ENCODE results near the gene DUSP16. TPM values are rescaled to one million over a fixed set of nuclear protein-coding genes. Genes with fewer than 3 reads are reported as not detected.

Gene DUSP16
- total RNA-seq, 2 donors from 2014 or later: 105 to 129 TPM

DNA sequence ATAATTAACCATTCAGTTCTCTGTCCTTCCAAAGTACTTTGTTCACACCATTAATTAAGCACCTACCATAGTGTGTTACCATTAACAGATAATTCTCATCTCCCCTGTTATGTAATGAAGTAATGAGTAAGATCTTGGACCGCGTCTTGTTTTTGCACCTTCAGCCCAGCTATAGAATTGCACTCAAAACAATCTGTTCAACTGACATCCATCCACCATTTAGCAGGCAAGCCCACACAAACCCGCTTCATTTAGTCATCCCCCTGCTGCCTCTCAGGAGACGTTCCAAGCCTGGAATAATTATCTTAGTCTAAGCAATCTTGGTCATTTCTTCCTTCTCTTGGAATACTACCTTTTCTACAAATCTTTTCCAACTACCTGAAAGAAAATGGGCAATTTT lies 74.4 kb downstream of the DUSP16 start:
- peak overlapping the region; percentile 88 for H3K27ac Mint-ChIP-seq
- ATAC-seq (replicated peaks in 1 of 2) (no peak), DNase-seq (no peak)

DNA sequence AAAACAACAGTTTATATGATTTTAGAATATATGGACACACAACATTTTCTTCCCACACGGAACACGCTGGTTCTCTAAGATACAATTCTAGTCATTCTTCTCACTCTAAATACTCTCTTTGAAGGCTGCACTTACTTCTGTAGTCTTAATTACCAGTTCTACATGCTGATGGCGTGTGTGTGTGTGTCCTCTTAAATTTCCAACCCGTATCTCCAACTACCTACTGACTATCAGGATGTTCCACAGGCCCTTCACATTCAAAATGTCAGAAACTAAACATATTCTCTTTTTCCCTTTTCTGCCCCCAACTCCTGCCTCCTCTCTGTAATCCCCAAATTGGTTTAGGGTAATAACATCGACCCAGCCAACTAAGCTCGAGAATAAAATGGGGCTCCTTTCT lies 75.2 kb downstream of the DUSP16 start:
- Mint-ChIP-seq H3K36me3 (ENCODE audit: insufficient read depth in 2 of 2) (peaks cover 24 to 35% of the 10 kb centered on the region in 2 donors), H3K9me3 (peaks cover 4 to 5% of the 10 kb centered on the region in 2 donors), H3K27me3 (ENCODE audit: low read depth) (no peaks in the 10 kb centered on the region), H3K27ac (peak overlapping the region; percentile 88), H3K4me1 (ENCODE audit: low read depth) (peaks cover 46% of the 10 kb centered on the region), H3K4me3 (peak overlapping the region; percentile 1 to 37)
- no peak for ATAC-seq (replicated peaks in 1 of 2)
- no peak for DNase-seq

More for the DNA sequence above, 74.4 kb downstream of the DUSP16 start:
- peaks cover 21 to 30% of the 10 kb centered on the region in 2 donors for H3K36me3 Mint-ChIP-seq (ENCODE audit: insufficient read depth in 2 of 2)
- no peaks in the 10 kb centered on the region for H3K27me3 Mint-ChIP-seq (ENCODE audit: low read depth)
- H3K4me3 Mint-ChIP-seq: peak overlapping the region in 1 of 2 donors; percentile 37
- H3K9me3 Mint-ChIP-seq: peaks cover 4 to 5% of the 10 kb centered on the region in 2 donors
- peaks cover 38% of the 10 kb centered on the region for H3K4me1 Mint-ChIP-seq (ENCODE audit: low read depth)

DNA sequence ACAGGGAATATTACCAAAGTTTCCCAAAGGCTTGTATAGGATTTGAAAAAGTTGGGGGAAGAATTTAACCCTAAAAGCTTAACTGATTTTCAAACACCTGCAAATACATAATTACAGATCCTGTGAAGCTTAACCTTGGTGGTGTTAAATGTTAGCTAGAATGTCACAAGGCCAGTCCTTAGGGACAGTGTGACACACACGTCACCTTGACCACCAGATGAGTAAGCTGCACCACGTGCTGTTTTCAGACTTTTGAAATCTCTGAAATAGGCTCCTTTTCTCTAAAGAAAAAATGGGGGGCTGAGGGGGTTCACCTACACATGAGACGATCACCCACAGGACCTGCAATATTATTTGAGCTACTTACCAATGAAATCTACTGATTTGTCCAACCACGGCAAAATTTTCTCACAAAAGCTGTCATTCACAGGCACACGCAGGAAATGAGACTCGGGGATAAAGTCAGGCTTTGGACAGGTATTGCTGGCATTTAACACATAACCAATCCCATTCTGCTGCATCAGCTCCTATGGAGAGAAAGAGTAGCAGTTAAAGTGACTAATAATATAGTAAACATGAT lies 75.9 kb downstream of the DUSP16 start:
- peaks cover 28 to 40% of the 10 kb centered on the region in 2 donors for H3K36me3 Mint-ChIP-seq (ENCODE audit: insufficient read depth in 2 of 2)
- peak overlapping the region; percentile 88 for H3K27ac Mint-ChIP-seq
- peaks cover 4 to 5% of the 10 kb centered on the region in 2 donors for H3K9me3 Mint-ChIP-seq
- no peaks in the 10 kb centered on the region for H3K27me3 Mint-ChIP-seq (ENCODE audit: low read depth)
- H3K4me3 Mint-ChIP-seq: peak overlapping the region in 1 of 2 donors; percentile 37
- ATAC-seq (replicated peaks in 1 of 2) (peak; percentile 59 to 63), DNase-seq (peak; percentile 42 to 45)
- peaks cover 54% of the 10 kb centered on the region for H3K4me1 Mint-ChIP-seq (ENCODE audit: low read depth)

DNA sequence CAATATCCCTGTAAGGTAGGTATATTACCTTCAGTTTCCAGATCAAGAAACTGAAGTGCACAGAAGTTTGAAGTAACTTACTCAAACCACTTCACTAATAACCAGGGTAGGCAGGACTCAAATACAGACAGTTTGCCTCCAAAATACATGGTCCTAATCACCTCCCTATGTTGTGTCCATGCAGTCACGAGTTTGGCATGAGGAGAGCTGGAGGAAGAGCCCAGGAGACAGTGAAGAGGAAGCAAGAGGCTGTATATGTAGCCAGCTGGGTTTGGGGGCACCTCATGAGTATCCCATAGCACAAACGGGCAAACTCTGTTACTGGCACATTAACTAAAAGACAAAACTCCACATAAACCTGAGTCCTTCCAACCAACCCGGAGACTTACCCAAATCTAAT lies 79.2 kb downstream of the DUSP16 start:
- H3K9me3 Mint-ChIP-seq: peaks cover 4 to 5% of the 10 kb centered on the region in 2 donors
- H3K36me3 Mint-ChIP-seq (ENCODE audit: insufficient read depth in 2 of 2): peaks cover 38 to 51% of the 10 kb centered on the region in 2 donors
- peak overlapping the region; percentile 96 for H3K27ac Mint-ChIP-seq
- DNase-seq (no peak), ATAC-seq (replicated peaks in 1 of 2) (no peak)
- peak overlapping the region; percentile 60 to 91 for H3K4me3 Mint-ChIP-seq
- H3K27me3 Mint-ChIP-seq (ENCODE audit: low read depth): no peaks in the 10 kb centered on the region
- H3K4me1 Mint-ChIP-seq (ENCODE audit: low read depth): peaks cover 79% of the 10 kb centered on the region

DNA sequence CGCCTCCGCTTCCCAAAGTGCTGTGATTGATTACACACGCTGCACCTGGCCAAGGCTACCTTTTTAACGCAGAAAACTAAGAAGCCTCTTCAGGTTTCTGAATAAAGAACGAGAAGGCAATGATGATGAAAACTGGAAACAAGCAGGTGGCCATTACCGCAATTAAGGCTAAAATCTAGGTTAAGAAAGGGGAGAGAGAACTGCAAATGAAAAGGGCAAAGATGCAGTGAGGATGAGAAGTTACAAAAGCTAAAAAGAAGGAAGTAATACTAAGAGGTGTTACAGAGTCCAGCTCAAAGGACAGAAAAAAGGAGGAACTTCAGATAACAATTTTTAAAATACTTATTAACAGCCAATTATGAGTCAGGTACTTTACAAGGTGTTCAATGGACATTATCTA lies 79.7 kb downstream of the DUSP16 start:
- Mint-ChIP-seq H3K9me3 (peaks cover under 1 to 1% of the 10 kb centered on the region in 2 donors), H3K36me3 (ENCODE audit: insufficient read depth in 2 of 2) (peaks cover 33 to 48% of the 10 kb centered on the region in 2 donors), H3K27me3 (ENCODE audit: low read depth) (no peaks in the 10 kb centered on the region), H3K27ac (peak overlapping the region; percentile 96), H3K4me1 (ENCODE audit: low read depth) (peaks cover 76% of the 10 kb centered on the region), H3K4me3 (peak overlapping the region; percentile 83 to 87)
- DNase-seq (no peak), ATAC-seq (replicated peaks in 1 of 2) (no peak)

DNA sequence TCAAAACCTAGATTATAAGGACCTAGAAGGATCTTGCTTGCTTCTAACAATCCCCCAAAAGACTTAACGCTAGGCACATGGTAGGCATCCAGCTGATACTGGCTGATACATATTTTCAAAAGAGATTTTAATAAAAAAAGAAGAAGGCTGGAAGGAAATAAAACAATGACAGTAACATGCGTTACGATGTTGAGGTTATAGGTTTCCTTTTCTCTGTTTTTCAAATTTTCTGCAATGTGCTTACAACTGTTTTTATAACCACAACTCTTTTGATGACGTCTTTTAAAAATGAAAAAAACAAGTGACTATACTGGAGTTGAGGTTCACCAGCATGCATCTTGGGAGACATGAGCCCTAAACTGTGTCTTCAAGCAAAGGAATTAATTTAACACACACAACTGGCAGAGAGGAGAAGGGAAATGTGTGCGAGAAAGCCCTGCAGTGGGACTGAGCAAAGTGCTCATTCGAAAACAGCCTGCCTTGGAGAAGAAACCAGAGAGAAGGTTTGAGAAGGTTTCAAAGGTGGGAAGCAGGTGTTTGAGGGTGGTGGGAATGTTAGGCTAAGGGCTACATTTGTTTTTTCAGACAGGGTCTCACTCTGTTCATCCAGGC lies 80.4 kb downstream of the DUSP16 start:
- Mint-ChIP-seq H3K27me3 (ENCODE audit: low read depth) (no peaks in the 10 kb centered on the region), H3K36me3 (ENCODE audit: insufficient read depth in 2 of 2) (peaks cover 35 to 53% of the 10 kb centered on the region in 2 donors), H3K9me3 (no peaks in the 10 kb centered on the region), H3K27ac (peak overlapping the region; percentile 96), H3K4me3 (peak overlapping the region; percentile 83 to 87), H3K4me1 (ENCODE audit: low read depth) (peaks cover 76% of the 10 kb centered on the region)
- ATAC-seq (replicated peaks in 1 of 2) (peak; percentile 63 to 75), DNase-seq (peak; percentile 45 to 47)

DNA sequence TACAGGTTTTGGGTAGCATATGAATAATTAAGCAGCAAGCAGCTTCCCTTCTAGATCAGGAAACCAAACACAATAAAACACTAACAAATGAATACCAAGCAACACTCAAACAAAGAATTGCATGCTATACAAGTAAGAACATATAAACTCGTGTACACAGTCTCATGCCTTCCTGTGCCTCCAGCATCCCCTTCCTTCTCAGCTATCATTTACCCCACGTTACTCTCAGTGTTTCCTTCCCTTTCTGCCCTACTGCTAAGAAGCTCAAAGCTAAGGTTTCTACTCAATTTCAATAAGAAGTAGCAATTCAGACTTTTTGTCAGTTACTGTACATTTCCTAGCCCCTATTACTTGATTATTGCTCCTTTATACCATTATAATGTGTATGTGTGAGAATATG lies 81.0 kb downstream of the DUSP16 start:
- no peaks in the 10 kb centered on the region for H3K9me3 Mint-ChIP-seq
- H3K36me3 Mint-ChIP-seq (ENCODE audit: insufficient read depth in 2 of 2): peaks cover 39 to 59% of the 10 kb centered on the region in 2 donors
- no peaks in the 10 kb centered on the region for H3K27me3 Mint-ChIP-seq (ENCODE audit: low read depth)
- peak overlapping the region; percentile 96 for H3K27ac Mint-ChIP-seq
- DNase-seq (no peak), ATAC-seq (replicated peaks in 1 of 2) (peak; percentile 67 to 72)
- H3K4me3 Mint-ChIP-seq: peak overlapping the region; percentile 83 to 87
- peaks cover 74% of the 10 kb centered on the region for H3K4me1 Mint-ChIP-seq (ENCODE audit: low read depth)

DNA sequence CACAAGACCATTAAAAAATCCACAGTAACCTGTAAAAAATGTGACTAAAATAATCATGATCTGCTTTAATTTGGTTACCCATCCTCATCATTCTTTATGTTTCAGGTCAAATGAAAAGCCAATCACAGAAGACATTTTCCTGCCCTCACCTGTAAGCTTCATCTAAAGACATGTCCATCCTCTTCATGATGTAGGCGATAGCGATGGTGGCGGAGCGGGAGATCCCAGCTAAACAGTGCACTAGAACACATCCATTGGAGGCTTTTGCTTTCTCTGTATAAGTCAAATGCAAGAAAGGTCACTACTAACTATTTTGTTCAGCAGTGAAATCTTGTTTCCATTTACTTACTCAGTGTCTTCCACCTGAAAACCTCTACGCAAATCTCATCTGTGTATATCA lies 82.6 kb downstream of the DUSP16 start:
- H3K4me3 Mint-ChIP-seq: peak overlapping the region in 1 of 2 donors; percentile 75

DNA sequence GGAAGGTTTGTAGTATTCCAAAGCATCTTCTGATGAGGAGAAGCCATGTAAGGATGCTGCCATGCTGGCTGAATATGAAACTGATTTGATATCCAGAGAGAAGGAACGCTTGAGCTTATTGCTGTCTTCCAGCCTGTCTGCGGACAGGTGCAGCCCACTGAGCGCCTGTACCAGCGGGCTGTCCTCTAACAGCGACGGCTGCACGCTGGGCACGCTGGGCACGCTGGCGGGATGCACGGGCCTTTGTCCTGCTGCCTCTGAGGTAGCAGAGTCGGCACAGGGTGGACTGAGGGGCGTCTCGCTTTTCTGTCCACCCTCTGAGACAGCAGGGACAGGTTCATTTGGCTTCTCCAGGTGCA lies 85.2 kb downstream of the DUSP16 start:
- ATAC-seq (replicated peaks in 1 of 2) (no peak), DNase-seq (no peak)
- Mint-ChIP-seq H3K27me3 (ENCODE audit: low read depth) (no peaks in the 10 kb centered on the region), H3K4me1 (ENCODE audit: low read depth) (peaks cover 87% of the 10 kb centered on the region), H3K4me3 (peak overlapping the region in 1 of 2 donors; percentile 40), H3K36me3 (ENCODE audit: insufficient read depth in 2 of 2) (peaks cover 38 to 59% of the 10 kb centered on the region in 2 donors), H3K9me3 (no peaks in the 10 kb centered on the region), H3K27ac (peak overlapping the region; percentile 94)

More for the DNA sequence above, 82.6 kb downstream of the DUSP16 start:
- Mint-ChIP-seq H3K36me3 (ENCODE audit: insufficient read depth in 2 of 2) (peaks cover 40 to 60% of the 10 kb centered on the region in 2 donors), H3K4me1 (ENCODE audit: low read depth) (peaks cover 80% of the 10 kb centered on the region), H3K9me3 (no peaks in the 10 kb centered on the region), H3K27me3 (ENCODE audit: low read depth) (no peaks in the 10 kb centered on the region), H3K27ac (peak overlapping the region; percentile 94)
- ATAC-seq (replicated peaks in 1 of 2) (no peak), DNase-seq (no peak)

DNA sequence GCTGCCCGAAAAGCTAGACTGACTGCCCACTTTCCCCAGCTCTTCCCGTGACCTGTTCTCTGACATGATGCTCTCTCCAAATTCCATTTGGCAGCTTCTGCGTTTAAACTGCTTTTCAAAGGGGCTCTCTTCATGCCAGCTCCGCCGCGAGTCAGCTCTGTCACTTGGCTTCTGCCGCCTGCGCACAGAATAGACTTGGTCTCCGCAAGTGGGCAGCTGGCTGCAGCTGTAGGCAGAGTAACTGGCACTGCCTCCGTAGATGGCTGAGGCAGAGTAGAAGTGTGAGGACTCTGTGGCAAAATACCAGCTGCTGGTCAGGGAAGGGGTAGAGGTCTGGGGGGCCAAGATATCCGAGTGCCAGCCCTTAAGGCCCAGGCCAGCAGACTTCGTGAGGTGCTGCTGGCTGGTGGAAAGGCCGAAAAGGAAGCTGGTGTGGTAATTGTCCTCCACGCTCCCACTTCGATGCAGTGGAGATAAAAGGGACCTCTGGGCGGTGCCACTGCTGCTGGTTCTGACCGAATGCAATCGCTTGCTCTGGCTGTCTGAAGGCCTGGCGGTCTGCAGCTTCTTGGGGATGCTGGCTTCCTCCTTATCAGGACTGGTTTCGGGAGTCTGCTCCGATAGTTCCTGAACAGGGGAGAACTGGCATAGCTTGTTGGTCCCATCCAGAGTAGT lies 85.7 kb downstream of the DUSP16 start:
- Mint-ChIP-seq H3K27me3 (ENCODE audit: low read depth) (no peaks in the 10 kb centered on the region), H3K27ac (peak overlapping the region; percentile 94), H3K4me1 (ENCODE audit: low read depth) (peaks cover 82% of the 10 kb centered on the region), H3K4me3 (peak overlapping the region in 1 of 2 donors; percentile 40), H3K36me3 (ENCODE audit: insufficient read depth in 2 of 2) (peaks cover 35 to 56% of the 10 kb centered on the region in 2 donors), H3K9me3 (no peaks in the 10 kb centered on the region)
- no peak for ATAC-seq (replicated peaks in 1 of 2)
- no peak for DNase-seq

DNA sequence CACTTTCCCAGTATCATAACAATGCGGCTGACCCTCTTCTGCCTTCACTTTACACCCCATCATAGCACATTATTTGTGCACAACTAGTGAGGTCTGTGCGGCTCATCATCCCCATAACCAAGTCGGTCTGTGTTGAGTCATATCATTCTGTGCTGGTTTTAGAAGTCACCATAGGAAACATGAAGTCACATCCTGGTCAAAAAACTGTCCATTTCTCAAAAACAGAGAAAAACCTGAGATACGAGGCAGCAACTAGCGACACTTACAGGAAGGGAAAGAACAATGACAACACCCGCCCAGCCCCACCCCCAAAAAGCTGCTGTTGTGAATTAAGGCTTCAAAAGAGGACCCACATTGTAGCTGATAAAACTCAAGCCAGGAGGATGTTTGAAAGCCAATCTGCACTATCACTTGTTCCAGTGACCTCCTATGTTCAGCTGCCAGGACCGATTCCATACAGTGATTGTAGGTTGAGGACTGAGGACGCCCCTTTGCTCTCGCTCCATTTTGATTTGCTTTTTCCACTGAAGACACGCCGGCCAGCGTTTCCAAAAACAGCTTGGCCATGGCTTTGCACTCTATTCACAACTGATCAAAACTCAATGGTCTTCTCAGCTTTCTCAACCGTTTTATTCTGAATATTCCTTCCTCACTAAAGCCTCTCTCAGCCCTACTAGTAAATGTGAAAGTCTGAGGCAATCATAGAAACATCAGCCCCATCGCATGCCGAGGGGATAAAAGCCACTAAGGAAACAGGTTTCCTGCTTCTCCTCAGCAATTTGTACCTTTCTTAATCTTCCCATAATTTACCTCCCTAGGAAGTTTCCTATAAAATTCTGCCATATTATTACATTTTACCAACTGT lies 87.5 kb downstream of the DUSP16 start:
- H3K4me1 Mint-ChIP-seq (ENCODE audit: low read depth): peaks cover 75% of the 10 kb centered on the region
- no peaks in the 10 kb centered on the region for H3K27me3 Mint-ChIP-seq (ENCODE audit: low read depth)
- H3K4me3 Mint-ChIP-seq: peak overlapping the region; percentile 77 to 82
- DNase-seq: peak; percentile 76 to 78
- H3K27ac Mint-ChIP-seq: peak overlapping the region; percentile 99
- peak; percentile 88 to 92 for ATAC-seq (replicated peaks in 1 of 2)
- no peaks in the 10 kb centered on the region for H3K9me3 Mint-ChIP-seq
- peaks cover 41 to 62% of the 10 kb centered on the region in 2 donors for H3K36me3 Mint-ChIP-seq (ENCODE audit: insufficient read depth in 2 of 2)

DNA sequence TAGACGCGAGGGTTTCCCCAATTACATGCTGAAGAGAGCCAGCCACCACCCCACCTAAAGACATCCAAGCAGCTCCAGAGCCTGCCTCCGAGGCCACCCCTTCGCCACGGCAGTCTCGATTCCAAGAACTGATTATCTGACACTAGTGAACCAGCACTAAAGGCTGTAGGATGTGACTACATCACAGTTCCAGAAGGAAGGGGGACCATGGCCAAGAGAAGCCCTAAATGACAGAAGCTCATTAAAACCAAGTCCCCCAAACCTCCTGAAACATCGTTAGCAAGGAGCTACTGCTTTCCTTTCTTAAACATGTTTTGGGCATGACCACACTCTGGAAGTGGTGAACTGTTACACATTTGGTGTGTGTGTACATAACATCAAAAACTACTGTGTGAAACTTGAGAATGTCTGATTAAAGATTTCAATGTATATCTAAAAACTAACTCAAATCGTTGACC lies 88.2 kb downstream of the DUSP16 start:
- ATAC-seq (replicated peaks in 1 of 2) (peak; percentile 58 to 67), DNase-seq (peak; percentile 53 to 63)
- Mint-ChIP-seq H3K9me3 (peaks cover 0 to 2% of the 10 kb centered on the region in 2 donors), H3K36me3 (ENCODE audit: insufficient read depth in 2 of 2) (peaks cover 41 to 56% of the 10 kb centered on the region in 2 donors), H3K27ac (peak overlapping the region; percentile 99), H3K4me3 (peak overlapping the region; percentile 77 to 82), H3K4me1 (ENCODE audit: low read depth) (peaks cover 69% of the 10 kb centered on the region), H3K27me3 (ENCODE audit: low read depth) (no peaks in the 10 kb centered on the region)
